ENCODE measurements around the gene IL17B. TPM values are rescaled to one million over a fixed set of nuclear protein-coding genes. Genes with fewer than 3 reads are reported as not detected.
A peak's percentile ranks its signal among the peaks of the same experiment; 100 is the strongest.

The IL17B gene
- total RNA-seq, 1 donor from 2014 or later = 0.46 TPM

DNA sequence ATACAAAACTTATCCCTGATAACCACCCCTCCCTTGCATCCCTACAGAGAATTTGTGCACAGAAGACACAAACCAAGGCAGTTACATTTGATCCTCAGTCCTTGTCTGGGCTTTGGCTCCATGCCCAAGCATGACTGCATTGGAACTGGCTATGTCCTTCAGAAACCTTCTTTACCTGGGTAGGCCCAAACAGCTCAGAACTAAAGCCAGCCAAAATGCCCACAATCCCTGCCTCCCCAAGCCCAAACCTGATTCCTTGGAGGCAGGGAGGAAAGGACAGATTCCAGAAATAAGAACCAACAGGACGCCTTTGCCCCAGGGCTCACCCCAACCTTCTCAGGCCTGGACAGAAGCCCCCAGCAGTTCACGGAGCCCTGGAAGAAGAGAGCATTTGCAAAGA lies 8.2 kb downstream of the IL17B start:
- peaks cover 3% of the 10 kb centered on the region for H3K27me3 Mint-ChIP-seq
- H3K36me3 Mint-ChIP-seq = no peaks in the 10 kb centered on the region
- TF ChIP-seq, protein P1, sequence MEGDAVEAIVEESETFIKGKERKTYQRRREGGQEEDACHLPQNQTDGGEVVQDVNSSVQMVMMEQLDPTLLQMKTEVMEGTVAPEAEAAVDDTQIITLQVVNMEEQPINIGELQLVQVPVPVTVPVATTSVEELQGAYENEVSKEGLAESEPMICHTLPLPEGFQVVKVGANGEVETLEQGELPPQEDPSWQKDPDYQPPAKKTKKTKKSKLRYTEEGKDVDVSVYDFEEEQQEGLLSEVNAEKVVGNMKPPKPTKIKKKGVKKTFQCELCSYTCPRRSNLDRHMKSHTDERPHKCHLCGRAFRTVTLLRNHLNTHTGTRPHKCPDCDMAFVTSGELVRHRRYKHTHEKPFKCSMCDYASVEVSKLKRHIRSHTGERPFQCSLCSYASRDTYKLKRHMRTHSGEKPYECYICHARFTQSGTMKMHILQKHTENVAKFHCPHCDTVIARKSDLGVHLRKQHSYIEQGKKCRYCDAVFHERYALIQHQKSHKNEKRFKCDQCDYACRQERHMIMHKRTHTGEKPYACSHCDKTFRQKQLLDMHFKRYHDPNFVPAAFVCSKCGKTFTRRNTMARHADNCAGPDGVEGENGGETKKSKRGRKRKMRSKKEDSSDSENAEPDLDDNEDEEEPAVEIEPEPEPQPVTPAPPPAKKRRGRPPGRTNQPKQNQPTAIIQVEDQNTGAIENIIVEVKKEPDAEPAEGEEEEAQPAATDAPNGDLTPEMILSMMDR (conservative IDR thresholded peaks at IDR 0.05) = no peak
- H3K27ac Mint-ChIP-seq = no peak overlapping the region
- no peak overlapping the region for H3K4me3 Mint-ChIP-seq
- H3K9me3 Mint-ChIP-seq = no peaks in the 10 kb centered on the region
- H3K4me1 Mint-ChIP-seq (ENCODE audit: unreplicated experiment) = peaks cover 14% of the 10 kb centered on the region
- no peak for DNase-seq (ENCODE audit: extremely low spot score, unreplicated experiment)

DNA sequence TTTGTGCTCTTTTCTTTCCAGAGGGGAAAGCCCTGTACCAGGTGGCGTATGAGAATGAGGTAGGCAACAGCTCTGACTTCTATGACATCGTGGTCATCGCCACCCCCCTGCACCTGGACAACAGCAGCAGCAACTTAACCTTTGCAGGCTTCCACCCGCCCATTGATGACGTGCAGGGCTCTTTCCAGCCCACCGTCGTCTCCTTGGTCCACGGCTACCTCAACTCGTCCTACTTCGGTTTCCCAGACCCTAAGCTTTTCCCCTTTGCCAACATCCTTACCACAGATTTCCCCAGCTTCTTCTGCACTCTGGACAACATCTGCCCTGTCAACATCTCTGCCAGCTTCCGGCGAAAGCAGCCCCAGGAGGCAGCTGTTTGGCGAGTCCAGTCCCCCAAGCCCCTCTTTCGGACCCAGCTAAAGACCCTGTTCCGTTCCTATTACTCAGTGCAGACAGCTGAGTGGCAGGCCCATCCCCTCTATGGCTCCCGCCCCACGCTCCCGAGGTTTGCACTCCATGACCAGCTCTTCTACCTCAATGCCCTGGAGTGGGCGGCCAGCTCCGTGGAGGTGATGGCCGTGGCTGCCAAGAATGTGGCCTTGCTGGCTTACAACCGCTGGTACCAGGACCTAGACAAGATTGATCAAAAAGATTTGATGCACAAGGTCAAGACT lies 11.0 kb downstream of the IL17B start:
- H3K36me3 Mint-ChIP-seq = no peaks in the 10 kb centered on the region
- H3K27ac Mint-ChIP-seq = no peak overlapping the region
- H3K9me3 Mint-ChIP-seq = no peaks in the 10 kb centered on the region
- TF ChIP-seq, protein P1 (conservative IDR thresholded peaks at IDR 0.05) = no peak
- H3K4me1 Mint-ChIP-seq (ENCODE audit: unreplicated experiment) = peaks cover 14% of the 10 kb centered on the region
- H3K27me3 Mint-ChIP-seq = peaks cover 3% of the 10 kb centered on the region
- DNase-seq (ENCODE audit: extremely low spot score, unreplicated experiment) = no peak
- no peak overlapping the region for H3K4me3 Mint-ChIP-seq

DNA sequence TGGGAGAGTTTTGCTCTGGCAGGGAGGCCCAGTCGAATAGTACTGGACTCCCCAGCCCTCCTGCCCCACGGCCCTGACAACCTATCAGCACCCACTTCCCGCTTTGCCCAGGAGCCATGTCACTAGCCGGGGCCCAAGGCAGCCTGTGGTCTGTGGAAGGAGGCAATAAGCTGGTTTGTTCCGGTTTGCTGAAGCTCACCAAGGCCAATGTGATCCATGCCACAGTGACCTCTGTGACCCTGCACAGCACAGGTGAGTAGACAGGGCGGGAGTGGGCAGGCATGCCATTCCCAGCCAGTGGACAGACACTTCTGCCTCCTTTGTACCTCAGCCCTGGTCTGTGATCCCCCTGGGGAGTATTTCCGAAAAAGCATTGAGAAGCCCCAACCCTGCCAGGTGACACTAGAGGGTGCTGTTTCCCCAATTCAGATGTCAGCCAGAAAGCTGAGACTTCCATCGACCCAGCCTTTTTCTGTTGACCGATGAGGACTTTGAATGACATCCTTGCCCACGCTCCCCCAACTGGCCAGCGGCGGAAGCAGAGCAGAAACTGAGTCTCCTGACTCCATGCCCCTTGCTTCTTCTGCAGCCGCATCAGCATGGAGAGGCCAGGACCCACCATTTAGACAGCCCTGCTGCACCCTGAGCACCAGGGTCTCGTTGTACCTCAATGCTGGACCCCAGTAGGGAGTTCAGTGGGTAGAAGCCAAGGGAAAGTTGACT lies 11.7 kb downstream of the IL17B start:
- TF ChIP-seq, protein P1 (conservative IDR thresholded peaks at IDR 0.05) = peak; percentile 89
- Mint-ChIP-seq H3K4me3 (no peak overlapping the region), H3K4me1 (ENCODE audit: unreplicated experiment) (peaks cover 14% of the 10 kb centered on the region), H3K9me3 (no peaks in the 10 kb centered on the region), H3K36me3 (no peaks in the 10 kb centered on the region), H3K27me3 (peaks cover 3% of the 10 kb centered on the region), H3K27ac (peak overlapping the region; percentile 9)
- no peak for DNase-seq (ENCODE audit: extremely low spot score, unreplicated experiment)

DNA sequence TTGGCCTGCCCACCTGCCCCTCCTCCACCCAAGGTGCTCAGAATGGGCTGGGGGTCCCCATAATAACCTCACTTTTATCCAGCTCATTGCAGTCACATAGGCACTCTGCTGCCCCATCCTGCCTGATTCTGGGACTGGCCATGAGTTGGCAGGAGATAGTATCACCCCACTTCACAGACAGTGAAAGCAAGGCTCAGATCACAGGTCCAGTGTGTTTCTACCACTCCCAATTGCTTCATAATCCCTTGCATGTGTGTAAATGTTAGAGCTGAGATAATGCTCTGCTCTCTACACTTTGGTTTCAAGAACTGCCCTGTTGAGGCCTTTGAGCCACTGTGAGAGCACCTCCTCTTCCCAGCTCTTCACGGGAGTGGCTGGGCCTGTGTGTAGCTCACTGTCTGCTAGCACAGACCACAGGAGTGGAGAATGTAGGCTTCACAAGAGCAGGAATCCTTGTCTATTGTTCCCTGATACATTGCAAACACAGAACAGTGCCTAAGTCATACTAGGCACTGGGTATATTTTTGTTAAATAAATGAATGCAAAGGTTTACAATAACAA lies 12.8 kb downstream of the IL17B start:
- H3K27ac Mint-ChIP-seq = no peak overlapping the region
- H3K9me3 Mint-ChIP-seq = no peaks in the 10 kb centered on the region
- DNase-seq (ENCODE audit: extremely low spot score, unreplicated experiment) = no peak
- H3K27me3 Mint-ChIP-seq = no peaks in the 10 kb centered on the region
- TF ChIP-seq, protein P1 (conservative IDR thresholded peaks at IDR 0.05) = no peak
- H3K36me3 Mint-ChIP-seq = no peaks in the 10 kb centered on the region
- no peak overlapping the region for H3K4me3 Mint-ChIP-seq
- H3K4me1 Mint-ChIP-seq (ENCODE audit: unreplicated experiment) = peaks cover 11% of the 10 kb centered on the region

DNA sequence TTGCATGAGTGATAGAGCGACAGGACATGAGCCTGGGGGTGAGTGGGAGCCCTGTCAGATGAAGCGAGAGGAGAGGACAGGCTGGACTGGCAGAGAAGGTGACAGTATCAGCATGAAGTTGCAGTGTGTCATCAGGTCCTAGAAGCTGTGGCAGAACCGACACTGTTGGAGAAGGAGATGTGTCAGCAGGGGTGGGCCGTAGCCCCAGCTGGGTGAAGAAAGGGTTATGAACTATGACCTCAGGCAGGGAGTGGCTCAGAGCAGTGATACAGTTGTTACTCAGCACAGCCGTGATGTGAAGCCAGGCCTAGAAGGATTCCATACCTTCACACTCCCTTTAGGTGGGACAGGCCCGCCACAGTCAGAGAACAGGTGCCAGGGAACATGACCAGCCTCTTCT lies 13.7 kb downstream of the IL17B start:
- no peaks in the 10 kb centered on the region for H3K9me3 Mint-ChIP-seq
- DNase-seq (ENCODE audit: extremely low spot score, unreplicated experiment) = no peak
- H3K4me1 Mint-ChIP-seq (ENCODE audit: unreplicated experiment) = peaks cover 8% of the 10 kb centered on the region
- H3K27me3 Mint-ChIP-seq = no peaks in the 10 kb centered on the region
- no peak overlapping the region for H3K27ac Mint-ChIP-seq
- TF ChIP-seq, protein P1 (conservative IDR thresholded peaks at IDR 0.05) = no peak
- no peaks in the 10 kb centered on the region for H3K36me3 Mint-ChIP-seq
- no peak overlapping the region for H3K4me3 Mint-ChIP-seq

Data from type B pancreatic cell (in vitro differentiated cells).